ENCODE measurements around the gene RESP18.

RESP18 gene

GRCh38 chr2:219282943-219283581 lies 49.5 kb downstream of the RESP18 start:
- no peak for TF ChIP-seq CTCF (conservative IDR thresholded peaks at IDR 0.05; ENCODE audit: low read depth, low read length)
- no peak overlapping the region for H3K4me2 ChIP-seq
- H3K9ac ChIP-seq, result no peak overlapping the region
- no peak overlapping the region for H2AFZ ChIP-seq (ENCODE audit: low read depth)
- H3K4me1 ChIP-seq (ENCODE audit: low read depth, poor library complexity, severe bottlenecking), result peaks cover 15% of the 10 kb centered on the region
- H4K20me1 ChIP-seq (ENCODE audit: insufficient read depth), result no peaks in the 10 kb centered on the region
- H3K36me3 ChIP-seq (ENCODE audit: insufficient read depth), result no peaks in the 10 kb centered on the region
- H3K27ac ChIP-seq, result no peak overlapping the region
- H3K27me3 ChIP-seq (ENCODE audit: insufficient read depth, low read depth), result no peaks in the 10 kb centered on the region
- H3K4me3 ChIP-seq (IDR thresholded peaks at IDR 0.05; ENCODE audit: insufficient read depth, low read depth, low read length), result no peak overlapping the region
- H3K79me2 ChIP-seq (ENCODE audit: insufficient read depth, low read depth), result no peaks in the 10 kb centered on the region

DNA sequence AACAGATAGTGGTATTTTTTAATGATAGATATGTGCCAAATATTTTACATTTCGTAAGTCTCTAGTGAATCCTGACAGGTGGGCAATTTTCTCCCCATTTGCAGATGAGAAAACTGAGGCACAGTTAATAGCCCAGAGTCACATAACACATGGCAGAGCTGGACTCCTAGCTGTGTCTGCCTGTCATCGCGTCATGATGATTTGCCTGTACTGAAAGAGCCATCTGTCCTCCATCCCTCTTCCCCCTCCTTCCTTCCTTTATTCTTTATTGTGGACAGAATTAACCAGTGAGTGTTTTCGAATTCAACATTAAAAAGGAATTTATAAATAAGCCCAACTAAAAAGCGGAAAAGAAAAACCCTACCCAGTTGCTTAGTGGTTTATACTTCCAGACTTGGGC lies 50.2 kb downstream of the RESP18 start:
- H3K27me3 ChIP-seq (ENCODE audit: insufficient read depth, low read depth), result no peaks in the 10 kb centered on the region
- no peaks in the 10 kb centered on the region for H3K36me3 ChIP-seq (ENCODE audit: insufficient read depth)
- no peaks in the 10 kb centered on the region for H3K79me2 ChIP-seq (ENCODE audit: insufficient read depth, low read depth)
- no peak overlapping the region for H3K4me3 ChIP-seq (IDR thresholded peaks at IDR 0.05; ENCODE audit: insufficient read depth, low read depth, low read length)
- no peaks in the 10 kb centered on the region for H4K20me1 ChIP-seq (ENCODE audit: insufficient read depth)
- no peak for TF ChIP-seq CTCF (conservative IDR thresholded peaks at IDR 0.05; ENCODE audit: low read depth, low read length)
- no peak overlapping the region for H2AFZ ChIP-seq (ENCODE audit: low read depth)
- no peak overlapping the region for H3K27ac ChIP-seq
- peaks cover 22% of the 10 kb centered on the region for H3K4me1 ChIP-seq (ENCODE audit: low read depth, poor library complexity, severe bottlenecking)
- H3K9ac ChIP-seq, result no peak overlapping the region
- H3K4me2 ChIP-seq, result no peak overlapping the region

GRCh38 chr2:219281588-219281987 lies 51.0 kb downstream of the RESP18 start:
- no peak for TF ChIP-seq CTCF (conservative IDR thresholded peaks at IDR 0.05; ENCODE audit: low read depth, low read length)
- H3K36me3 ChIP-seq (ENCODE audit: insufficient read depth), result no peaks in the 10 kb centered on the region
- no peaks in the 10 kb centered on the region for H4K20me1 ChIP-seq (ENCODE audit: insufficient read depth)
- no peak overlapping the region for H3K9ac ChIP-seq
- no peak overlapping the region for H3K4me3 ChIP-seq (IDR thresholded peaks at IDR 0.05; ENCODE audit: insufficient read depth, low read depth, low read length)
- no peak overlapping the region for H3K4me2 ChIP-seq
- no peak overlapping the region for H2AFZ ChIP-seq (ENCODE audit: low read depth)
- peaks cover 28% of the 10 kb centered on the region for H3K4me1 ChIP-seq (ENCODE audit: low read depth, poor library complexity, severe bottlenecking)
- H3K27ac ChIP-seq, result no peak overlapping the region
- no peaks in the 10 kb centered on the region for H3K27me3 ChIP-seq (ENCODE audit: insufficient read depth, low read depth)
- H3K79me2 ChIP-seq (ENCODE audit: insufficient read depth, low read depth), result no peaks in the 10 kb centered on the region

DNA sequence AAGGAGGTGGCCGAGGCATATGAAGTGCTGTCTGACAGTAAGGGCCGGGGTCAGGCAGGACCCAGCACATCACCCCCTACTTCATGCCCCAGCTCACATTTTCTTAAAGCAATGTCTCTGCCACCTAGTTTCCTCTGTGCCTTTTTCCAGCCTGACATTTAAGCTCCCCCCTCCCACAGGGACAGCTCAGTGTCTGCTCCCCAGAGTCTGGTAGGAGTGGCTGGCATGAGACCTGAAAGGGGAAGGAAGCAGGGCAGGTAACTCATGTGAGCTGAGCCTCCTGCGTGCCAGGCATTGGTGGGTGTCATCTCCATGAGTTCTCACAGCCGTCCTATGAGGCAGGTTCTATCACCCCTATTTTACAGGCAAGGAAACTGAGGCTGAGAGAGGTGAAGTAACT lies 51.9 kb downstream of the RESP18 start:
- H3K36me3 ChIP-seq (ENCODE audit: insufficient read depth), result no peaks in the 10 kb centered on the region
- TF ChIP-seq CTCF (conservative IDR thresholded peaks at IDR 0.05; ENCODE audit: low read depth, low read length), result no peak

More for the DNA sequence above, 51.9 kb downstream of the RESP18 start:
- H3K4me1 ChIP-seq (ENCODE audit: low read depth, poor library complexity, severe bottlenecking), result peaks cover 28% of the 10 kb centered on the region
- no peaks in the 10 kb centered on the region for H3K27me3 ChIP-seq (ENCODE audit: insufficient read depth, low read depth)
- no peaks in the 10 kb centered on the region for H4K20me1 ChIP-seq (ENCODE audit: insufficient read depth)
- no peak overlapping the region for H3K9ac ChIP-seq
- no peak overlapping the region for H3K4me2 ChIP-seq
- H3K27ac ChIP-seq, result no peak overlapping the region
- no peak overlapping the region for H3K4me3 ChIP-seq (IDR thresholded peaks at IDR 0.05; ENCODE audit: insufficient read depth, low read depth, low read length)
- H2AFZ ChIP-seq (ENCODE audit: low read depth), result no peak overlapping the region
- H3K79me2 ChIP-seq (ENCODE audit: insufficient read depth, low read depth), result no peaks in the 10 kb centered on the region
